Measurements from ENCODE around the gene CUX1.
"Not testable (repeated sequence)": the region's sequence is repeated elsewhere in the genome, so short reads cannot be mapped to it uniquely, and the experiment has no call there.

The CUX1 gene

GRCh38 chr7:101988060-101988459 is 170.6 kb downstream of the CUX1 start:
- DNase-seq = not testable (repeated sequence)

DNA sequence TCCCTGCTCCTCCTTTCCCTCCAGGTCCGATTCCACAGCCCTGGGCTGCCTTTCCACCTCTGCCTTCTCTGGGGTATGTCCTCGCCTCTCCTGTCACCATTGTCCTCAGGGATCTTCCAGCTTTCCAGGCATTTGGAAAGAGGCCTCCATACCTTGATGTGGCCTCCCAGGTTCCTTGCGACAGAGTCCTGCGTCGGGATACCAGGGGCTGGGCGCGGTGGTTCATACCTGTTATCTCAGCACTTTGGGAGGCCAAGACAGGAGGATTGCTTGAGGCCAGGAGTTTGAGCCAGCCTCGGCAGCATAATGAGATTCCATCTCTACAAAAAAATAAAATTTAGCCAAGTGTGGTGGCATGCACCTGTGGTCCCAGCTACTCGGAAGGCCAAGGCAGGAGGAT is 171.1 kb downstream of the CUX1 start:
- DNase-seq = no peak

- DNase-seq = no peak
These were observed 171.7 kb downstream of the CUX1 start for GRCh38 chr7:101989101-101989500.

DNA sequence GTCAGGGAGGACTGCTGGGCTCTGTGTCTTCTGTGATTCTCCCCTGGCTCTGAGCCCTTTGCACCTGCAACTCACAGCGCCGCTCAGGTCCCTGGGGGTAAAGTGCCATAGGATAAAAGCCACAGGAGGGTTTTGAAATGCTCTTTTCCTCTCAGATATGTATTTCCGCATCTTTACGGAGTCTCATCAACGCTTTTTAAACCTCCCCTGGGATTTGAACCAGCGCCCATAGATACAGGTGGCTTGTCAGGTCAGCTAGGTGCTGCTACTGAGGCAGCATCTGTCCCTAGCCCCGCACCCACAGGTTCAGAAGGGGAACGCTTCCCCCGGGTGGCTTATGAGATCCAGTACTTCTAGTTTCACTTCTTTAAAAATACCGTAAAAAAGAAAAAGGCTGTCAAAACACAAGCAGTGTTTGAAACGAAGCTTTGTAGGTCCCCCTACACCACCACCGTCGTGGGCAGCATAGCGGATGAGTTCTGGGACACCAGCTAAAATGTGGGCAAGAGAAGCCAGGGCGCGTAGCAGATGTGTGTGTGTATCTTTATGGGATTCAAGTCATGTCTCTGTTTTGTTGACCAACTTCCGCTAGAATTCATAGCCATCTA is 173.5 kb downstream of the CUX1 start:
- no peak for DNase-seq

- no peak for DNase-seq
These were observed 174.4 kb downstream of the CUX1 start for GRCh38 chr7:101991860-101992259.

DNA sequence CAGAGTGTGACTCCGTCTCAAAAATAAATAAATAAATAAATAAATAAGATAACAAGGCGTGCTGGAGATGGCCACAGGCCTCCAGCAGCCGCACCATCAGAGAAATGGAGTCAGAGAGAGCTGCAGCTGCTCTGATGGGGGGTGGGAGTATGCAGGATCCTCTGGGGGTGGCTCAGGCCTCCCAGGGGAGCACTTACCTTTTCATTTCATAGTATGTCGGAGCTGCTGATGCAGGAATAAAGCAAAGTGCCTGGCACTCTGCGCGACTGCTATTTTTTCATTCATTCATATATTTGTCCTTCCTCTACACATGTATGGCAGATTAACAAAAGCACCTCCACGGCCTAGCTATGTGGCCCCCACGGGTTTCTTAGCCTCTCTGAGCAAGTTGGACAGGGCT is 175.9 kb downstream of the CUX1 start:
- DNase-seq = no peak

DNA sequence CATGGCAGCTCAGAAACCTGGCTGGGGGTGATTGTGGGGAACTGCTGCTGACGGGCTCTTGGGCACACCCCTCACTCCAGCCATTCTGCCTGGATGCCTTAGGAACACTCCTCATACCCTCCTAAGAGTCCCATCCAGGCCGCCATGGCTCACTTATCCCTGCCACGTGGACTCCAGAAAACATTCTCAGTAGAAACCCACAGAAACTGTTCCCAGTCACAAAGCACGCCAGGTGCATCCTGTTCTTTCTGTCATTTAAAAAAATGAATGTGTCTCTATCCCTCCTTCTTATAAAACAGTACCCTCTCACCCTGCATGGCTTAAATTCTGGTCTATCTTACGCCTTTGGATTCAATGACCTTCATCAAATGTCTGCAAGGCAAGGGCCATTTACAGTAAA is 177.7 kb downstream of the CUX1 start:
- DNase-seq = no peak

DNA sequence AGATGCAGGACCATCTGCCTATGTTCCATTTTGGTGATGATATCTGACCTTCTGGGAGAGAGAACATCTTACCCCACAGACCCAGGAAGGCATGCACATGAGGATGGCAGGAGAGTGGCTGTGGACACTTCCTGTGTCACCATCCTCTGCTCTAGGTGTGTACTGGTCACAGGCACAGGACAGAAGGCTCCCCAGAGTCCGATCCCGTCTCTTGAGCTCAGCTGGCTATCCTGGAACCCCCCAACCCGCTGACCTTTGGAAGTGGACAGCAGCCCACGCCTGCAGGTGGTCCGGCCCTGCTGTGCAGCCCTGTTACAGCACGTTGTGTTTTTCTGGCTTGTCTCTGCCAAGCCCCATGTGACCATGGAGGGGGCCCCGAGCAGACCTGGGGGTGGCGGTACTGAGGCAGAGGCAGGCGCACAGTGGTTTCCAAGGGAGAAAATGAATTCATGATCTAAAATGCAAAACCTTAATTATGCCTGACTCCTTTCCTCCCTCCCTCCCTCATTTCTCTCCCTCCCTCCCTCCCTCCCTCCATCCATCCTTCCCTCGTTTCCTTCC is 178.8 kb downstream of the CUX1 start:
- no peak for DNase-seq

- no peak for DNase-seq
These were observed 179.4 kb downstream of the CUX1 start for GRCh38 chr7:101996876-101997275.

DNA sequence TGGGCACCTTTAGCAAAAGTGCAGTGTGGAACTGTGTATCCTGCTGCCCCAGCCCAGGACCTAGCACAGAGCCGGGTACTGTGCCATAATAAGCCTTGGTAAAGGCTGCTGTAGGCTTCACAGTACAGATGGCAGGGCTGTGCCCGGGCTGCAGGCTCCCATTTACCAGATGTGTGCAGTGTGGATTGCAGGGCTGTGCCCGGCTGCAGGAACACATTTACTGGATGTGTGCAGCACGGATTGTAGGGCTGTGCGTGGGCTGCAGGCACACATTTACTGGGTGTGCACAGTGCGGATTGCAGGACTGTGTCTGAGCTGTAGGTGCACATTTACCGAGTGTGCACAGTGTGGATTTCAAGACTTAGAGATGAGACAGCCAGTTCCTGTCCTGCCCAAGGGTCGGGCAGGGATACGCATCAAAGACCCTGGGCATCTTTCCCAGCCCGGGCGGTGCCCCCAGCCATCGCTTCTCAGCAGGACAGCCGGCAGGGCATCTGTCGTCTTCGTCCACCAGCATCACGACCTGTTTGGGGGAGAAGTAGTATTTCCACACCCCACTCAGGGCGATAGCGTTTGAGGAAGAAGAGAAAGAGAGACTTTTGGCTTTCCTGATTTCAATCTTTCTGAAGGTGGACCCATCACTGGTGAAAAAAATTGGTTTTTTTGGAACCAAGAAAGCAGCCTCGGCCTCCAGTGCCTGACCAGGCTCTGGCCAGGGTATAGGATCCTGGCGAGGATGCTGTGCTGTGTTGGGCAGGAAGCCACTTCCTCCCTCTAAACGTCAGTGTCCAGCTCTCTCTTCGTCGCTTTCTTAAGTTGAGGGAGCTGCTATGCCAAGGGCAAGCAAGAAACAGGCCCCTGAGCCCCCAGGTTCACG is 180.8 kb downstream of the CUX1 start:
- DNase-seq = no peak

DNA sequence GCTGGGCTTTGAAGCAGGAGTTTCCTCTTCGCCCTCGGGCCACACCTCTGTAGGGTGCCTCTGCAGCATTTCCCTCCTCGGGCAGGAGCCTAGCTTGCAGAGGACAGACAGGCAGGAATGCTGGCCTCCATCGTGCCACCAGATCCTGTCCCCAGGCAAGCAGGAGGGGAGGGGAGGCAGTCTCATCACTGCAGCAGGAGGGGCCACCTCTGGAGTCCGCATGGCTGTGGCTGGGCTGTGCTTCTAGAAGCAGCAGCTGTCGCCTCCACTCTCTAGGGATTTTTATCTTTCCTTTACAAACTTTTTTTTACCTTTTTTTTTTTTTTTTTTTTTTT is 181.4 kb downstream of the CUX1 start:
- DNase-seq = no peak

DNA sequence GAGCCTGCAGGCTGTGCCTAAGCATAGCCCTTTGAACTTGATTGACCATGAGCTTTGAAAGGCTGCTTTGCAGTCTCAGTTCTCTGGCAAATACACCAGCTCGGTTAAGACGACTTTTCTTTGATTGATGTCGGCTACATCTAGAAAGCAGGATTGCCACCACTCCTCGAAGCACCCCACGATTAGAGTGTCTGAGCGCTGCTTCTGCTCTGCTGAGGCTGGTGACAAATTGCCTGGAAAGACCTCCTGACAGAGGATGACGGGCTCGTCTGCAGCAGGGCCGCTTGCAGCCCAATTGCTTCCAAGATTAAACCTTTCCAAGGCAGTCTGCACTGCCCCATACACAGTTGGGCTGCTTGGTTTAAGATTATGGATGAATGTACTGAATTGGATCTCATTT is 182.0 kb downstream of the CUX1 start:
- no peak for DNase-seq

DNA sequence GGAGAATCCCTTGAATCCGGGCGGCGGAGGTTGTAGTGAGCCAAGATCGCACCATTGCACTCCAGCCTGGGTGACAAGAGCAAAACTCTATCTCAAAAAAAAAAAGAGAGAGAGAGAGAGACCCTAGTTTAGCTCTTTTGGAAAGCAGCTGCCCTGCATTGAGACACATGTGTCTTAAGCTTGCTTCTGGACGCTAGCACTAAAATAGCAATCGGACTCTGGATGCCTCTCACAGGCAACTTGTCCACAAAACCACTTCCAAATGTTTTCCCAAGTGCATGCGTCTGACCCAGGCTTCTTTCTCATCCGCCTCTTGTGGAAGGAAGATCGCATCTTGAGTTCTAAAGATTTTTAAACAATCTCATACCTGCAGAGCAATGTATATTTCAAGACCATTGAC is 182.7 kb downstream of the CUX1 start:
- DNase-seq = no peak

- no peak for DNase-seq
These were observed 186.8 kb downstream of the CUX1 start for GRCh38 chr7:102004229-102004628.

DNA sequence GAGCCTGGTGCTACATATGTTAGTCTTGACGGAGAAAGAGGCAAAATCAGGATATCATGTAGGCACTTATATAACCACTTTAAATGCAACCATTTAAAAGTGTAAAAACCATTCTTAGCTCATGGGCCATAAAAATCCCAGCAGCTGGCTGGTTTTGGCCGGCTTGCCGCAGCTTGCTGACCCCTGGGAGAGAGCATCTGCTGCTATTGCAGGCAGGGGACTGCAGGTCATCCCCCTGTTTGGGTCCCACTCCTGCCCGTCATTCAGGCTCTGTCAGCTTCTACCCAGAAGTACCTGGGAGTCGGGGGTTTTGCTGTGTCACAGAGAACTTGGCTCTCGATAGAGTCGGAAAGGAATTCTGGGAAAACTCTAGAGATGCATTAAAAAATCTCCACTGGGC is 187.4 kb downstream of the CUX1 start:
- DNase-seq = no peak

DNA sequence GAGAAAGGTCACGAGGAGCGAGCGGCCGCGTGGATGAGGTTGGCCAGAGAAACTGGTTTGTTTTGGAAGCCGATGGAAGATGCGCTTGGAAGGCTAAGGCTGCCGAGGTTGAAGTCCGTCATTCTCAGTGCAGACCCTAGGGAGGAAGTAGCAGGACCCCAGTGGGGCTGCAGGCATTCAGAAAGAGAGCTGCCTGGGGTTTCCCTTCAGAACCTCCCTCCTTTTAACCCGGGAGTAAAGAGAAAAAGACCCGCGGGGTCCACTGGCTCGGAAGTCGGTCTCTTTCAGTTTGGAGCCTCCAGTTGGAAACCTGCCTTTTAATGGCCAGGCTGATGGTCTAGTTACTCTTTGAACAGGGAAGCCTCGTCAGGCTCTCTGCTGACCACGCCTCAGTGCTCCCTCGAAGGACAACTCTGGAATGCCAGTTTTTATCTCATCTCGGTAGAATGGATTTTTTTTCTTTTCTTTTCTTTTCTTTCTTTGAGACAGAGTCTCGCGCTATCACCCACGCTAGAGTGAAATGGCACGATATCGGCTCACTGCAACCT is 188.6 kb downstream of the CUX1 start:
- DNase-seq = no peak

DNA sequence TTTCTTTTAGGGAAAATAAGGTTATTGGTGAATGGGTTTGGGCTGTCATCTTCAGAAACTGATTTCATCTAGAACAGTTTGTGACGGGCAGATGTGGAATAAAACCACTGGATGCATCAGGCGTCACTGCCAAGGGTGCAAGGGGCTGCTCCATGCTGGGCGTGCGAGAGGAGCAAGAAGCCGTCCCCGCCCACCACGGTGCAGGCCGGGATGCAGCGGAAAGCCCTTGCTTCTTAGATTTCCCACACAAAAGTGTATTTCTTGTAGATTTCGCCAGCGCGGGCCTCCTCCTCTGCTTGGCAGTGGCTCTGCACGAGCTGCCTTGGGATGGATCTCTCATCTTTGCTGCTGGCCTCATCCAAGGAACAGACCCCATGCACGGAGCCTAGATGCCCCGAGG is 189.3 kb downstream of the CUX1 start:
- no peak for DNase-seq

DNA sequence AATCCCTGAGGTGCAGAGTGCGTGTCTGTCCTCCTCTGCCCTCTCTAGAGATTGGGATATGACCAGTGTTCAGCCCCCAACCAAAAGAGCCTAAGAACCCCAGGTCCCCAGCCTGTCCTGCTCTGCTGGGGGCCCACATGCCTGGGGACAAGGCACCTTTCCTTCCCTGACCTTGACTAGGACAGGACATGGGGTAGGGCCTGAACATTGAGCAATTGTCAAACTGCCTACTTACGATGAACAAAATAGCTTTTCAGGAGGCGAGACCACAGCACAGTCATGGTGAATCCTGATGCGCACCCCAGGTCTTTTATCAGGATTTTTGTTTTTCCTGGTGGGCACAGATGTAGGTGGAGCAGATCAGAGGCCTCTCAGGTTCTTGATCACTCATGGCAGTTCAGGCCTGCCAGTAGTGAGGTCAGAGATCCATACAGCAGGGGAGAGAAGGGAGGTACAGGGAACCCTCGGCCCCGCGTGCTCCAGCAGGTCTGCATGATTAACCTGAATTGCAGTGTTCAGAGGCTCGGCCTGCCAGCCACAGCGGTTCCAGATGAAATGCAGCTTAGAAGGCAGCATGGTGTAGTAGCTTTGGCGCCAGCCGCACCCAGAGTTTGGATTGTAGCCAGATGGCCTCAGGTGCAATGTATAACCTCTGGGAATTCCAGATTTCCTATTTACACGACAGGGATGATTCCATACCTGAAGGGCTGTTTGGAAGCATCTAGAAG is 191.3 kb downstream of the CUX1 start:
- no peak for DNase-seq

DNA sequence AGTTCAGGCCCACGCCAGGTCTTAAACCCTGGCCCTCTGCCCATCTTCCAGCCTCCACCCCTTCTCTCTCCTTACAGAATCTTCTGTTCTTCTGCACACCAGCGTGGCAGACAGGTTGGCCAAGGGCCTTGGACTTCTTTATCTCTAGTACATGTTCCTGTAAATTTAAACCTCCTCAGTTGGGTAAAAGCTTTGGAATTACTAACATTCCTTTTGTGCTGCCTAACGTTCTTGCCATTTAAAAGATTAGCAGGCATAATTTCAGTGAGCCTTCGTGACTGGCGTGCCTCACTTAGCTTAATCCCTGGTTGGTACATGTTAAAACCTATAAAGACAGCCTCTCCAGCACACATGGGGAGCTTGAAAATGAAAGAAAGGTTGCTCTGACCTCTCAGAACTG is 192.2 kb downstream of the CUX1 start:
- no peak for DNase-seq

DNA sequence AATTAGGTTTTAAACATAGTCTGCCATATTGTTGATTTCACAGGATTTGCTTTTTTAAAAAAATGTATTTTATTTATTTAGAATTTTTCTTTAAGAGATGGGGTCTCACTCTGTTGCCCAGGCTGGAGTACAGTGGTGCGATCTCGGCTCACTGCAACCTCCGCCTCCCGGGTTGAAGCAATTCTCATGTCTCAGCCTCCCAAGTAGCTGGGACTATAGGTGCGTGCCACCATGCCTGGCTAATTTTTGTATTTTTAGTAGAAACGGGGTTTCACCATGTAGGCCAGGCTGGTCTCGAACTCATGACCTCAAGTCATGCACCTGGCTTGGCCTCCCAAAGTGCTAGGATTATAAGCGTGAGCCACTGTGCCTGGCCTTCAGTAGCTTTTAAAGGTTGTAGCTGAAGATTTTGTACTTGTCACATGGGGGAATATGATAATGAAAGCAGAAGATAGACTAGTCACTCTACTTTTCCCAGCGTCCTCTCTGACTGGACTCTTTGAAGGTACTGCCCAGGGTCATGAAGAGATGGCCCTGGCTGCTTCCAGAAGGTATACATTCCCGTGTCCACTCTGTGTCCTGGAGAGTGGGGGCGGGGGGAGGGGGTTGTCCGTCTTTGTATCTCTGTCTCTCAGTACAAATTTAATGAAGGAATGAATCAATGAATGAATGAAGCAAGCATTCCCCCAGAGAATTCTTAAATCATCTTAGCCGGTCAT is 194.8 kb downstream of the CUX1 start:
- DNase-seq = not testable (repeated sequence)

GRCh38 chr7:102012941-102013461 is 195.6 kb downstream of the CUX1 start:
- DNase-seq = no peak

GRCh38 chr7:102018876-102019275 is 201.4 kb downstream of the CUX1 start:
- DNase-seq = no peak

DNA sequence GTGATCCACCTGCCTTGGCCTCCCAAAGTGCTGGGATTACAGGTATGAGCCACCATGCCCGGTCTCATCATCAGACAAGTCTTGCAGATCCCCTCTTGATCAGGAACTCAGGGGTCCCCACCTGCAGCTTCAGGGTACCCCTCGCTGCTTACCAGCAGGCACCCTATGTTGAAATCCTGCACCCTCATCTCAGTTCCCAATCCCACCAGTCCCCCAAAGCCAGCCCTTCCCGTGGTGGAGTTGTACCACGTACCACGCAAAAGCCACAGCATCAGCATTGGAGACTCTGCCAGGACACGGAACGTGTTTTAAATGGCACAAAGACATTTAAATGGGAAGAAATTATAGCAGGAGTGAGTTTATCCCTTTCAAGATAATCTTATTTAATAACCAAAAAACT is 202.0 kb downstream of the CUX1 start:
- no peak for DNase-seq
